Ectodermal cell (in vitro differentiated cells): ENCODE data around the gene SLC38A4.

Experiments used
- H3K27ac ChIP-seq: 2 replicates; pipeline ENCODE4 v1.7.0; 2013; ENCODE audit warnings: mild to moderate bottlenecking, low read depth, low read length; ENCODE audit not compliant: insufficient read depth, poor library complexity, severe bottlenecking
- H3K27me3 ChIP-seq: 2 replicates; pipeline ENCODE4 v1.7.0; 2013; ENCODE audit warnings: mild to moderate bottlenecking, low read length; ENCODE audit not compliant: insufficient read depth, control insufficient read depth, poor library complexity, severe bottlenecking
- H3K36me3 ChIP-seq: one replicate; pipeline ENCODE4 v1.7.0; 2013; ENCODE audit warnings: low read length; ENCODE audit not compliant: control insufficient read depth, insufficient read depth
- H3K4me1 ChIP-seq: one replicate; pipeline ENCODE4 v1.7.0; 2013; ENCODE audit warnings: low read length; ENCODE audit not compliant: control insufficient read depth, insufficient read depth
- H3K4me3 ChIP-seq: 2 replicates; pipeline ENCODE4 v1.7.0; 2013; ENCODE audit warnings: low read depth, low read length, control low read depth; ENCODE audit not compliant: insufficient read depth
- H3K9me3 ChIP-seq: 2 replicates; pipeline ENCODE4 v1.7.0; 2013; ENCODE audit warnings: mild to moderate bottlenecking, low read length, moderate library complexity; ENCODE audit not compliant: control insufficient read depth
- WGBS, 2 experiments: methylation state at CpG; one replicate each; pipeline ENCODE4 v1.1.7; 2013; ENCODE audit warnings: missing lambda C conversion rate in 2 of 2; 5-methylcytosine and 5-hydroxymethylcytosine counted together

The SLC38A4 gene

GRCh38 chr12:46798056-46798455 lies 27.7 kb downstream of the SLC38A4 start:
- WGBS, 2 experiments, result 88 to 90% methylated on average over 2 of the region's 2 CpGs

GRCh38 chr12:46795988-46796387 lies 29.8 kb downstream of the SLC38A4 start:
- H3K27ac ChIP-seq, result no peak overlapping the region
- H3K4me3 ChIP-seq, result no peak overlapping the region
- no peaks in the 10 kb centered on the region for H3K9me3 ChIP-seq
- H3K4me1 ChIP-seq, result no peaks in the 10 kb centered on the region
- H3K27me3 ChIP-seq, result no peaks in the 10 kb centered on the region
- H3K36me3 ChIP-seq, result no peaks in the 10 kb centered on the region
- WGBS, 2 experiments, result 95 to 97% methylated on average over 4 of the region's 4 CpGs

More at GRCh38 chr12:46798056-46798455, 27.7 kb downstream of the SLC38A4 start:
- Histone ChIP-seq H3K4me1 (no peaks in the 10 kb centered on the region), H3K27me3 (no peaks in the 10 kb centered on the region), H3K36me3 (no peaks in the 10 kb centered on the region), H3K9me3 (no peaks in the 10 kb centered on the region), H3K27ac (no peak overlapping the region), H3K4me3 (no peak overlapping the region)

GRCh38 chr12:46794593-46795190 lies 31.1 kb downstream of the SLC38A4 start:
- no peak overlapping the region for H3K4me3 ChIP-seq
- H3K36me3 ChIP-seq, result no peaks in the 10 kb centered on the region
- no peak overlapping the region for H3K27ac ChIP-seq
- no peaks in the 10 kb centered on the region for H3K4me1 ChIP-seq
- H3K9me3 ChIP-seq, result no peaks in the 10 kb centered on the region
- no peaks in the 10 kb centered on the region for H3K27me3 ChIP-seq
- WGBS, 2 experiments, result 89 to 100% methylated on average over 1 of the region's 1 CpG

- H3K27ac ChIP-seq, result no peak overlapping the region
- WGBS, 2 experiments, result 92 to 95% methylated on average over 3 of the region's 3 CpGs
- no peaks in the 10 kb centered on the region for H3K4me1 ChIP-seq
- no peaks in the 10 kb centered on the region for H3K27me3 ChIP-seq
- no peaks in the 10 kb centered on the region for H3K36me3 ChIP-seq
- no peak overlapping the region for H3K4me3 ChIP-seq
- no peaks in the 10 kb centered on the region for H3K9me3 ChIP-seq
Observed at GRCh38 chr12:46792925-46793324, 32.9 kb downstream of the SLC38A4 start.

- Histone ChIP-seq H3K27ac (no peak overlapping the region), H3K9me3 (no peaks in the 10 kb centered on the region), H3K4me3 (no peak overlapping the region), H3K36me3 (no peaks in the 10 kb centered on the region), H3K27me3 (no peaks in the 10 kb centered on the region), H3K4me1 (no peaks in the 10 kb centered on the region)
- whole genome bisulfite sequencing, 2 experiments, result 87 to 96% methylated on average over 1 of the region's 1 CpG
Observed at GRCh38 chr12:46790066-46790465, 35.7 kb downstream of the SLC38A4 start.

GRCh38 chr12:46788072-46788887 lies 37.5 kb downstream of the SLC38A4 start:
- Histone ChIP-seq H3K4me1 (no peaks in the 10 kb centered on the region), H3K9me3 (no peaks in the 10 kb centered on the region), H3K36me3 (no peaks in the 10 kb centered on the region), H3K27ac (no peak overlapping the region), H3K27me3 (no peaks in the 10 kb centered on the region), H3K4me3 (no peak overlapping the region)
- 92 to 94% methylated on average over 3 to 4 of the region's 5 CpGs for WGBS, 2 experiments

GRCh38 chr12:46787496-46788055 lies 38.2 kb downstream of the SLC38A4 start:
- H3K27me3 ChIP-seq, result no peaks in the 10 kb centered on the region
- H3K27ac ChIP-seq, result no peak overlapping the region
- no peaks in the 10 kb centered on the region for H3K36me3 ChIP-seq
- H3K4me3 ChIP-seq, result no peak overlapping the region
- no peaks in the 10 kb centered on the region for H3K4me1 ChIP-seq
- WGBS, 2 experiments, result 89 to 96% methylated on average over 5 of the region's 5 CpGs
- no peaks in the 10 kb centered on the region for H3K9me3 ChIP-seq

- no peaks in the 10 kb centered on the region for H3K9me3 ChIP-seq
- H3K27me3 ChIP-seq, result no peaks in the 10 kb centered on the region
- H3K4me1 ChIP-seq, result no peaks in the 10 kb centered on the region
- no peak overlapping the region for H3K27ac ChIP-seq
- 93 to 94% methylated on average over 3 of the region's 3 CpGs for WGBS, 2 experiments
- H3K4me3 ChIP-seq, result no peak overlapping the region
- H3K36me3 ChIP-seq, result no peaks in the 10 kb centered on the region
Observed at GRCh38 chr12:46786774-46787173, 39.0 kb downstream of the SLC38A4 start.

GRCh38 chr12:46785382-46785781 lies 40.4 kb downstream of the SLC38A4 start:
- no peaks in the 10 kb centered on the region for H3K4me1 ChIP-seq
- H3K4me3 ChIP-seq, result no peak overlapping the region
- no peak overlapping the region for H3K27ac ChIP-seq
- H3K27me3 ChIP-seq, result no peaks in the 10 kb centered on the region
- H3K9me3 ChIP-seq, result no peaks in the 10 kb centered on the region
- H3K36me3 ChIP-seq, result no peaks in the 10 kb centered on the region
- WGBS, 2 experiments, result 90 to 96% methylated on average over 3 of the region's 3 CpGs

- H3K27ac ChIP-seq, result no peak overlapping the region
- no peaks in the 10 kb centered on the region for H3K27me3 ChIP-seq
- H3K9me3 ChIP-seq, result no peaks in the 10 kb centered on the region
- no peaks in the 10 kb centered on the region for H3K36me3 ChIP-seq
- WGBS, 2 experiments, result 100% methylated on average over 4 to 5 of the region's 5 CpGs
- no peaks in the 10 kb centered on the region for H3K4me1 ChIP-seq
- no peak overlapping the region for H3K4me3 ChIP-seq
Observed at GRCh38 chr12:46783871-46784270, 41.9 kb downstream of the SLC38A4 start.
